K562 (cell line): ENCODE measurements around the gene CD164. TPM values are rescaled to one million over a fixed set of nuclear protein-coding genes. Genes with fewer than 3 reads are reported as not detected.
A peak's percentile ranks its signal among the peaks of the same experiment; 100 is the strongest.

Experiments used
- ARID2 ChIP-seq: fragments of 450-650 bp; IDR thresholded peaks from 2 replicates; pipeline ENCODE4 v1.6.1; 2017; ENCODE audit warnings: antibody characterized with exemption, mild to moderate bottlenecking
- ARID3A ChIP-seq: IDR thresholded peaks from 2 replicates; pipeline ENCODE4 v1.6.1; 2012; ENCODE audit warnings: low read depth, low read length, improper control_type of control experiment, borderline replicate concordance
- BRD4 ChIP-seq: fragments of 200-600 bp; sonication (generic); IDR thresholded peaks from 2 replicates; pipeline ENCODE4 v1.6.1; 2017; ENCODE audit warnings: inconsistent platforms
- CBFA2T2 ChIP-seq: fragments of 450-650 bp; conservative IDR thresholded peaks from 2 replicates; pipeline ENCODE4 v1.6.1; 2017; ENCODE audit warnings: mild to moderate bottlenecking
- CREB3L1 ChIP-seq: fragments of 450-650 bp; IDR thresholded peaks from 2 replicates; pipeline ENCODE4 v1.6.1; 2014; ENCODE audit warnings: low read depth, mild to moderate bottlenecking, moderate library complexity, borderline replicate concordance
- E2F1 ChIP-seq: sonication (generic); formaldehyde crosslinking; IDR thresholded peaks from 2 replicates; pipeline ENCODE4 v1.8.1; 2023; ENCODE audit warnings: mild to moderate bottlenecking, missing genetic modification reagents, moderate library complexity
- ELF4 ChIP-seq: fragments of 450-650 bp; formaldehyde crosslinking; IDR thresholded peaks from 2 replicates; pipeline ENCODE4 v1.4.0; 2022; ENCODE audit warnings: missing genetic modification characterization
- ETS2 ChIP-seq: IDR thresholded peaks from 2 replicates; pipeline ENCODE4 v1.6.1; 2016; ENCODE audit warnings: borderline replicate concordance, missing genetic modification characterization, mild to moderate bottlenecking, moderate library complexity, missing compliant biosample characterization; ENCODE audit not compliant: poor library complexity, severe bottlenecking
- HINFP ChIP-seq: fragments of 450-650 bp; conservative IDR thresholded peaks from 2 replicates; pipeline ENCODE4 v1.6.1; 2016; ENCODE audit warnings: missing genetic modification characterization, low read depth, mild to moderate bottlenecking, control low read depth, missing compliant biosample characterization
- MTA2 ChIP-seq: fragments of 450-650 bp; IDR thresholded peaks from 2 replicates; pipeline ENCODE4 v1.6.1; 2016; ENCODE audit warnings: low read depth
- NR2C1 ChIP-seq, 2 experiments: fragments of 450-650 bp; IDR thresholded peaks; 2 replicates each; pipeline ENCODE4 v1.6.1; 2017; ENCODE audit warnings: mild to moderate bottlenecking in 2 of 2, antibody characterized with exemption in 1 of 2, inconsistent platforms in 1 of 2, missing compliant biosample characterization in 1 of 2, missing genetic modification characterization in 1 of 2
- POLR2B ChIP-seq: fragments of 450-650 bp; IDR thresholded peaks from 2 replicates; pipeline ENCODE4 v1.6.1; 2018; ENCODE audit warnings: low read depth; ENCODE audit not compliant: partially characterized antibody
- POLR2H ChIP-seq: IDR thresholded peaks from 2 replicates; pipeline ENCODE4 v1.6.1; 2016; ENCODE audit warnings: missing genetic modification characterization, low read depth, mild to moderate bottlenecking, control low read depth, missing compliant biosample characterization, moderate library complexity
- SRSF9 ChIP-seq: fragments of 200-400 bp; formaldehyde crosslinking; IDR thresholded peaks from 2 replicates; pipeline ENCODE4 v1.6.1; 2017; ENCODE audit warnings: low read depth, low read length, borderline replicate concordance
- ZBTB17 ChIP-seq: fragments of 450-650 bp; formaldehyde crosslinking; IDR thresholded peaks from 2 replicates; pipeline ENCODE4 v1.4.0; 2020; ENCODE audit warnings: mild to moderate bottlenecking
- ZBTB2 ChIP-seq: fragments of 450-650 bp; IDR thresholded peaks from 2 replicates; pipeline ENCODE4 v1.6.1; 2016; ENCODE audit warnings: antibody characterized with exemption
- ZNF140 ChIP-seq: fragments of 250-450 bp; sonication (Bioruptor Pico); IDR thresholded peaks from 2 replicates; pipeline ENCODE4 v1.8.0; 2021; ENCODE audit warnings: moderate library complexity, mild to moderate bottlenecking, inconsistent platforms
- ZNF354B ChIP-seq: fragments of 250-450 bp; sonication (Bioruptor Pico); IDR thresholded peaks from 2 replicates; pipeline ENCODE4 v1.4.0; 2020
- ZNF384 ChIP-seq: IDR thresholded peaks from 2 replicates; pipeline ENCODE4 v1.6.1; 2012; ENCODE audit warnings: low read depth, low read length, improper control_type of control experiment
- ZNF436 ChIP-seq: fragments of 250-450, 450-650 bp; sonication (Bioruptor Pico); formaldehyde crosslinking; IDR thresholded peaks from 2 replicates; pipeline ENCODE4 v1.7.0; 2020; ENCODE audit warnings: mild to moderate bottlenecking
- ZNF76 ChIP-seq: fragments of 250-450 bp; sonication (Bioruptor Pico); IDR thresholded peaks from 2 replicates; pipeline ENCODE4 v1.4.0; 2020; ENCODE audit warnings: mild to moderate bottlenecking, moderate library complexity, borderline replicate concordance
- polyA plus RNA-seq, 8 experiments: library from polyadenylated mRNA; depleted of rRNA in 4 of 8; stranded (reverse) in 5 of 8; unstranded in 3 of 8; fragments of >200 nt; fragmentation: Nextera tagmentation in 2 of 8; fragmentation: Illumina TruSeq in 1 of 8; extraction: Ambion mirVana in 2 of 8; extraction: Trizol in 1 of 8; gene quantifications; 2 replicates each; pipeline versions ENCODE4 v1.2.1 to v1.2.3, GENCODE V29; 2011 to 2014; ENCODE audit warnings: inconsistent platforms in 1 of 8, missing spikeins in 1 of 8
- total RNA-seq, 7 experiments: library from RNA; depleted of rRNA in 6 of 7; stranded (reverse); fragments of >200 nt in 6 of 7; fragmentation: Illumina TruSeq in 2 of 7; extraction: Trizol in 2 of 7; gene quantifications; 2 replicates each; pipeline versions ENCODE4 v1.2.1 to v1.2.3, GENCODE V29; 2011 to 2021; ENCODE audit warnings: low replicate concordance in 1 of 7

Gene CD164
- total and polyA plus RNA-seq, 9 of the 15 experiments (the other 6 are each of a cell fraction or from before 2014, with no cell fraction given): 79.5 to 317 (median 165) TPM

GRCh38 chr6:109336221-109336961 lies 45.9 kb downstream of the CD164 start (continued):
- no peak for TF ChIP-seq HINFP (tag)
- no peak for TF ChIP-seq BRD4
- no peak for TF ChIP-seq MTA2
- TF ChIP-seq ZBTB2: no peak
- no peak for TF ChIP-seq ZNF384
- no peak for TF ChIP-seq POLR2B
- no peak for TF ChIP-seq ETS2 (tag)
- peak; percentile 76; the same call in 1 of the 2 replicates for TF ChIP-seq ZNF76
- TF ChIP-seq ZNF354B: no peak
- peak; percentile 64; the same call in 1 of the 2 replicates for TF ChIP-seq ZBTB17 (CRISPR knock-in tag)
- TF ChIP-seq CREB3L1: no peak
- no peak for TF ChIP-seq SRSF9
- no peak for TF ChIP-seq ARID3A
- TF ChIP-seq ZNF140 (CRISPR knock-in tag): no peak
- TF ChIP-seq ARID2: no peak
- TF ChIP-seq NR2C1 (IDR thresholded peaks at IDR 0.05): no peak
- TF ChIP-seq NR2C1 (tag; IDR thresholded peaks at IDR 0.05): peak; percentile 49; the same call in 1 of the 2 replicates
- TF ChIP-seq CBFA2T2: no peak
- no peak for TF ChIP-seq POLR2H (tag)
- no peak for TF ChIP-seq E2F1 (CRISPR knock-in tag)
- TF ChIP-seq ELF4 (CRISPR knock-in tag): no peak
- TF ChIP-seq ZNF436: no peak
